GM21529 (cell line): Measurements from ENCODE around the gene BSCL2.
"Not testable (repeated sequence)": the region's sequence is repeated elsewhere in the genome, so short reads cannot be mapped to it uniquely, and the experiment has no call there.

ENCODE experiments used
- ATAC-seq: cut with Tn5 transposase; IDR thresholded peaks from one replicate; pipeline ENCODE4 v1.9.1; 2021; ENCODE audit not compliant: unreplicated experiment

BSCL2 gene

DNA sequence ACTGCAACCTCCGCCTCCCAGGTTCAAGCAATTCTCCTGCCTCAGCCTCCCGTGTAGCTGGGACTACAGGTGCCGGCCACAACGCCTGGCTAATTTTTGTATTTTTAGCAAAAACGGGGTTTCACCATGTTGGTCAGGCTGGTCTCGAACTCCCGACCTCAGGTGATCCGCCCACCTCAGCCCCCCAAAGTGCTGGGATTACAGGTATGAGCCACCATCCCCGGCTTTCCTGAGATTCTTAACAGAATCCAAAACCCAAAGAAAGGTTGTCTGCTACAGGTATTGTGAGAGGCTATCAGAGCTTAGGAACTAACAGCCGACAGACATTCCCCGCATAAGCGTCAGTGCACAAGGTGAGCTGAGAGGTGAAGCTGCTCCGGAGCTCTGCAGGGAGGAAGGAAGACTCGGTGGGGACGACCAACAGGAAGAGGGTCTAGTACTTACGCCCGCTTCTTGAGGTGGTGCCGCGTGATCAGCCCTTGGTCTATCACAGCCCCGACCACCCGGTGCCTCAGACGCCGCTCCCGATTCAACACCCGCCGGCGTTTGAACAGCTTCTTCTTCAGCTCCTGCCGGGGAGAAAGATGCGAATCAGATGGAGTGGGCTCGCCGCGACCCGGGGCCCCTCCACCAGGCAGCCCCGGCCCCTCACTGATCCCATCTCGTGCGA lies 42.7 kb downstream of the BSCL2 start:
- ATAC-seq = peak; percentile 39

DNA sequence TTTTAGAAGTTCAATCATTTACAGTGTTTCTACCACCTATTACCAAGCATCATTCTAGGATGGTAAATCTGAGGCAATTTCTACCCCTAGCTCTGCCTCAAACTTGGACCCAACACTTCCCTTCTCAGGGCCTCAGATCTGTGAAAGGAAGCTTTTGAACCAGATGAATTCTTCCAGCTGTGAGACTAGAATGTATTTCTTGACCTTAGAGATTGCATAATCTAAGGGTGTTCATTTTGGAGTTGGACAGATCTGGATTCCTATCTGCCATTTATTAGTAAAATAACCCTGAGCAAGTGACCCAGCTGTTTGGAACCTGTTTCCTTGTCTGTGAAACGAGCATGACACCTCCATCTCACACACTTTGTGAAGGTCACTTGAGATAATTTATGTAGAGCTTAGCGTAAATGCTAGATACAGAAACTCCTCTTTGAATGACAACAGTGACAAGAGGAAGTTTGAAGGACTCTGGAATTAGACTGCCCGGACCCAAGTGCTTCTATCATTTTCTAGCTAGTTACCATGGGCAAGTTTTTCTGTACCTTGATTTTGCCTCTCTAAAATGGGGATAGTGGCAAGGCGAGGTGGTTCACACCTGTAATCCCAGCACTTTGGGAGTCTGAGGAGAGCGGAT lies 50.3 kb downstream of the BSCL2 start:
- no peak for ATAC-seq

DNA sequence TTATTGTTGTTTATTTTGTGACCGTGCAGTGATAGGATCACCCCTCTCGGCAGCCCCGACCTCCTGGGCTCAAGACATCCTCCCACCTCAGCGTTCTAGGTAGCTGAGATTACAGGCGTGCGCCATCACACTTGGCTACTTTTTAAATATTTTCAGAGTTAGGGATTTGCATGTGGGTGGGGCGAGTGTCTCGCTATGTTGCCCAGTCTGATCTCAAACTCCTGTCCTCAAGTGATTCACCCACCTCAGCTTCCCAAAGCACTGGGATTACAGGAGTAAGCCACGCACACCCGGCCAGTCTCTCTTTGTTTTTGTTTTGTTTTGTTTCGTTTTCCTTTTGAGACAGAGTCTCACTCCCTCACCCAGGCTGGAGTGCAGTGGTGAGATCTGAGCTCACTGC lies 52.9 kb downstream of the BSCL2 start:
- no peak for ATAC-seq

DNA sequence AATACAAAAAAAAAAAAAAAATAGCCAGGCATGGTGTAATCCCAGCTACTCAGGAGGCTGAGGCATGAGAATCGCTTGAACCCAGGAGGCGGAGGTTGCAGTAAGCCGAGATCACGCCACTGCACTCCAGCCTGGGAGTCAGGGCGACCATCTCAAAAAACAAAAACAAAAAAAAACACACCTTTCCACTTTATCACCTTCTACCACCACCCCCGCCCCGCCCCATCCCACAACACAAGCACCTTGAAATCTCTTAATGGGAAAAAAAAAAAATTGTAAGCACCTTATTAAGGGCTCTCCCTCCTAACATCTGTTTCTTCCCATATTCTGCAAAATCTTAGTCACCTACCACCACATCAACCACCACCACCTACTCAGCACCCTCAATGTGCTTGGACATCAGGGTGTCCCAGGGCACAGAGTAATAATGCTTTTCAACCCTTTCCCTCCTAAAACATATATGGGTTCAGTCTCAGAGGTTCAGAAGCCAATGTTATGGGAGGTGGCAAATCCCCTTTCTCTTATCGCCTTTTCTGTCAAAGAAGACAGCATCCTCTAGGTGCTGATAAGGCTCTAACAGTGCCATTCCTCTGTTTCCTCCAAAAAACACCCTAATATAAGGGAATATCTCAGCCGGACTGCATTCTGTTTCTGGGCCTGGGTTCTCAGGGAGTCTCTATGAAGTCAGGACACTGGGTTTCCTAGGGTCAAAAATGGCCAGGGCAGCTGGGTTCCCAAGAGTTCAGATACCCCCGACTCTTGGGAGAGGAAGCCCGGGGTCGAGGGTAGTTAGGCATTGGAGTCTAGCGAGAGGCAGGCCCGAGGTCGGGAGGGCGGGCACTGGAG lies 54.8 kb downstream of the BSCL2 start:
- ATAC-seq = no peak

DNA sequence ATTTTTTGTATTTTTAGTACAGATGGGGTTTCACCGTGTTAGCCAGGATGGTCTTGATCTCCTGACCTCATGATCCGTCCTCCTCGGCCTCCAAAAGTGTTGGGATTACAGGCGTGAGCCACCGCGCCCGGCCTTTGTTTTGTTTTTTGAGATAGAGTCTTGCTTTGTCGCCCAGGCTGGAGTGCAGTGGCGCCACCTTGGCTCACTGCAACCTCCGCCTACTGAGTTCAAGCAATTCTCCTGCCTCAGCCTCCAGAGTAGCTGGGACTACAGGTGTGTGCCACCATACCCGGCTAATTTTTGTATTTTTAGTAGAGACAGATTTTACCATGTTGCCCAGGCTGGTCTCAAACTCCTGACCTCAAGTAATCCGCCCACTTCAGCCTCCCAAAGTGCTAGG lies 56.9 kb downstream of the BSCL2 start:
- not testable (repeated sequence) for ATAC-seq

DNA sequence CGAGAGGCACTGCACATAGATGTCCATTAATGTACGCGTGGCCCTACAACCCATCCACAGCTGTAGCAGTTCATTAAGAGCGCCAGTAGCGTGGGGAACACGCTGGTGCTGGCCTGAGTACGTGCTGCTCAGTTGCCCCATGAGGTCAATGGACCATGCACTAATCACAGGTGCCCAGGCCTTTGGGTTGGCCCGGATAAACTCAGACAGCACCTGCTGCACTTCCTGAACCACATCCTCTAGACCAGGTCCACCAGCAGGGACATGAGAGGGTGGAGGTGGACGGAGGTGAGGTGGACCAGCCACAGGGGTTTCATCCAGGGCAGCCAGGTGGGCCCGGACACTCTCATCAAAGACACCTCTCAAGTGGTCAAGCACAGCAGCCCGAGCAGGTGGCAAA lies 57.7 kb downstream of the BSCL2 start:
- ATAC-seq = no peak

DNA sequence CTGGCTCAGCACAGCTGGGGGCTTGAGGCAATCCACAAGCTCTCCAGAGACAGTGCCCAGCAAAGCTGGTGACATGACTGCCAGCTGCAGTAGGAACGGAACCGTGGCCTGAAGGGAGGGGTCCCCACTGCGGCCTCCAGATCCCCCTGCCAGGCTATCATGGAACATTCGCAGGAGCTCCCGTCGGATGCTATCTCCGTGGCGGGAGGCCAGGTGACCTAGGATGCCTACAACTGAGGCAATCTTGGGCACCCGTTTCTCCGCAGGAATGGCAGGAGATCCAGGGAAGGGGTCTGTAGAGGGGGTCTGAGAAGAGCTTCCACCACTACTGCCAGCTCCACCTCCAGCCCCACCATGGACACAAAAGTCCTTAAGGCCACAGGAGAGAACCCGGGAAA lies 58.3 kb downstream of the BSCL2 start:
- ATAC-seq = no peak

DNA sequence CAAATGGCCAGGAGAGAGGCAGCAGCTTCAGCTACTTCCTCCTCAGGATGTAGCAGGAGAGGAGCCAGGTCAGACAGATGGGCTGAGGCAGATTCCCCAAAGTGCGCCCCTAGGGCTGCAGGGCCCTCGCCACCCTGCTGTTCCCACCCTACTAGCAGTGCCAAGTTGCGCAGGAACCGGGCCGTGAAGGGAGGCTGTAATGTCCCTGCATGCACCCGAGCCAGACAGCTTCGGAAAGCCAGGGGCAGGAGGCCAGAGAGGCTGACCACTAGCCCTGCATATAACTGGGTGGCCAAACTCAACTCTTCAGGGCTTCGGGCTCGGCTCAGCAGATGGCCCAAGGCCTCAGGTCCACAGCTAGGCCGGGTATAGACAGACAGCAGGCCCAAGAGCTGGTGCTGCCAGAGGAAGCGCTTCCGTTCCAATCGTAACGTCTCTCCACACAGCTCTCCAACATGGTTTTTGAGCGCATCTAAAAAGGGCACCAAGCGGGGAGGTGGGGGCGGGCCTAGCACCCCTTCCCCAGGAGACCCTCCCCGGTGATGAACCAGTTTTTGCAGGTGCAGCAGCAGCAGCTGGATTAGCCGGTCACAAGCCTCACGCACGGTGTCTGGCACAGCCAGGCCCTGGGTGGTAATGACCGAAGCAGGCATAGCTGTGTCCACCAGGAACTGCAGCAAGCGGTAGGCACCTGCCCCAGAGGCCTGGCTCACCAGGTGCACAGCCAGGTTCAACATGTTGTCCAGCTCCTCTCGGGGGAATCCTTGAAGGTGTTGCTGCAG lies 58.8 kb downstream of the BSCL2 start:
- ATAC-seq = no peak

DNA sequence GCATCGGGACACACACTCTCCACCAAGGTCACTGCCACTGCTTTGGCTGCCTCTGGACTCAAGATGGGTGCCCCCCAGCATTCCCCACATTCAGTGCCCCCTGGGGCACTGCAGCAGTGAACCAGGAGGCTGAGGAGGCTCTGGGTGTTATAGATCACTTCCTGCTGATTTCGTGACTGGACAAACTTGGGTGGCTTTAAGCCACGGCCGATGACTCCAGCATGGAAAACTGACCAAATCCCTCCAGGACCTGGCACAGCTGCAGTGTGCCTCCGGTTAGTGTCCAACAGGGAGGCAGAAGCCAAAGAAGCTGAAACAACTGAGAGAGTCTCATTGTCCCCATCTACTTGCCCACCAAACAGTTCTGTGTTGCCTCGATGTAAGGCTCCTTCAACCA lies 59.6 kb downstream of the BSCL2 start:
- no peak for ATAC-seq

DNA sequence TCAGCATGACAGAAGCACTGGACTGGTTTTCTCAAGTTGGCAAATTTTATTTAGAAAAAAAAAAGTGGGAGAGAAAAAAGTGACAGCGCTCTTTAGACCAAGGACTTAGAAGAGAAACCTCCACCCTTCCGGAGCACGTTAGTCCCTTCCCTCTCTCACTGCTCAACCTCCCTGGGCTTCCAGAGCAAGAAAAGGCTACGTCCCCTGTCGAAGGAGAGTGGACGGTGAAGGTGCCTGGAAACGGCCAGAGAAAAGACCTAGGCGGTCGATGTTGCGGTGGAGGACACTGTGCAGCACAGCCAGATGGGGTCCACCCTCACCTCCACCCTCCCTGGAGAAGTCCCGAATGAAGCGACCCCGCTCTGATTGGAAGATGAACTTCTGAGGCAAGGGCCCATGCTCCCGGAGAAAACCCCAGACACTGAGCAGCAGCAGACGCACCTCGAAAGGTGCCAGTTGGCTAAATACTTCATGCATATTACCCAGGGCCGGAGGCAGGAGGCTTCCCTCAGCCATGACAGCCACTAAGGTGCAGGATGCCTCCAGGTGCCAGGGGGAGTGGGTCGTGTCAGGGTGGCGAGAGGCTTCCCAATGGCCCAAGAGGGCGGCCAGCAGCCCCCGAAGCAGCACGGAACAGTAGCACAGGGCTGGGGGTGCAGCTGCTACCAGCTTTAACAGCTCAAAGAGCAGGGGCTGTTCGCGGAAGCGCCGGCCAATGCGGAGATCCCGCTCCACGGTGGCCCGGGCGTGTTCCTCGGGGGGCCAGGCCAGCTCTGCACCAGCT lies 60.2 kb downstream of the BSCL2 start:
- ATAC-seq = peak; percentile 1

DNA sequence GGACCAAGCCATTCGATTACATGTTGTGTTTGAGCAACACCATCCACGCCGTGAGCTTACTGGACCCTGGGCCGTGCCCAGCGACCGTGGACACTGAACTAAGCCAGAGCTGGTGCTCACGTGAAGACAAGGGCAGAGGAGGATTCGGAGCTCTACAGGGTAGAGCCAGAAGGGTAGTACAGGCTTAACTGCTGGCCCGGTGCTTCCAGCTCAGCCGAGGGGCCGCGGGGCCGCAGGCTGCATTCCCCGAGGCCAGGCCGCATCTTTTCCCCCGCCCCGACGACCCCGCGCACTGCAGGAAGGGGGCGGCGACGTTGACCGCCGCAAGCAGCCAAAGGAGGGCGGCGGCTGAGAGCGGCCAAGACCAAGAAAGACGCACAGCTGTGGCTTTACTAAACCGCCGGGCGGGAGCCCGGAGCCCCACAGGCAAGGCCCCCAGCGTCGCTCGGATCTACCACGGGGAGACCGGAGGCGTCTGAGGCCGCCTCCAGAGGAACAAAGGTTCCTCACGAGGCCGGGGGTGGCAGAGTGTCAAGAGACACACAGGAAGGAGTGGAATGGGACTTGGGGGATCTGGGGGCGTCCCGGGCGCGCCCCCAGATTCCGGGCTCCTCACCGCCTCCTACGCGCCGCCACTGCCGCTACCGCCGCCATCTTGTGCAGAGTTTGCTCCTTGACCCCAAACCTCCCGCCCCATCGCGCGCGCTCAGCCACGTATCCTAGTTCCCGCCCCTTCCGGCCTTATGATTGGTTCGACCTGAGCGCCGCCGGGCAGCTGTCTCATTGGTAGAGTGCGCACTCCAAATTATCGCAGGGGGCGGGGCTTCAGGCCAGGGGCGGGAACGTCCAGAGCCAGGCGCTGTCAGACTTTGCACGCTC lies 61.0 kb downstream of the BSCL2 start, which contains the start of gene GANAB:
TSS of gene GANAB (minus strand) at position 668 of the 879 bp plus-strand sequence. CDS start at position 654, 14 bp downstream.
- peak; percentile 95 for ATAC-seq

DNA sequence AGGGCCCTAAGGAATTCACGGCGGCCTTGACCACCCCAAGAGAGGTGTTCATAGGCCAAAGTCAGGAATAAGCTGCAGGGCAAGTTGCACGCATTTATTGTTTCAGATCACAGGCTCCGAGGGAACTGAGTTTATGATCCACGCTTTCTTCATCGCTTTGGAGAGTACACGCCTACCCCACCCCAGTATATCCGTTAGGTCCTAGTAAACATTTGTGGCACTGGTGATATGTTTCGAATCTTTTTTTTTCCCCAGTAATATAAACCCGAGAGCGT lies 61.6 kb downstream of the BSCL2 start:
- ATAC-seq = no peak

DNA sequence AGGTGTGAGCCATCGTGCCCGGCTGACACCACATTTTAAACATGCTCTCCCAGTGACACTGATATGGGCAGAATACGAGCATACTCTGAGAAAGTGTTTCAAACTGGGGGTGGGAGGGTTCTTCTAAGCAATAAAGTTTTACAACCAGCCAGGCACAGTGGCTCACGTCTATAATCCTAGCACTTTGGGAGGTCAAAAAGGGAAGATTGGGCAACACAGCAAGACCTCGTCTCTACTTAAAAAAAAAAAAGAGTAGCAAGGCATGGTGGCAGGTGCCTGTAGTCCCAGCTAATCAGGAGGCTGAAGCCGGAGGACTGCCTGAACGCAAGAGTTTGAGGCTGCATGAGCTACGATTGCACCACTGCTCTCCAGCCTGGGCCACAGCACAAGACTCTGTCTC lies 63.0 kb downstream of the BSCL2 start:
- no peak for ATAC-seq
